HCT116 (cell line): ENCODE results near the gene BACH1. TPM values are rescaled to one million over a fixed set of nuclear protein-coding genes. Genes with fewer than 3 reads are reported as not detected.

Experiments
- ATAC-seq: fragments of 200-7000 bp; cut with Tn5 transposase; 2 replicates; pipeline ENCODE4 v1.9.1; 2020; ENCODE audit warnings: mild to moderate bottlenecking, moderate library complexity
- BruUV-seq: library from RNA; stranded (reverse); fragments of 400-500 nt; replicated peaks from 2 replicates; lab custom pipeline; 2021; lab: Mats Ljungman, UMichigan
- CTCF ChIA-PET: fragments of 300-600 bp; sonication (Branson Sonifier 250); formaldehyde crosslinking; loops from one replicate; lab custom pipeline; 2021; ENCODE audit warnings: antibody characterized with exemption; lab: Charles Lee
- POLR2A ChIA-PET: fragments of 300-600, 350-600 bp; sonication (Branson Sonifier 250); formaldehyde crosslinking; loops from one replicate; lab custom pipeline; 2021; ENCODE audit warnings: antibody characterized with exemption; lab: Charles Lee
- RAD21 ChIA-PET, 2 experiments: fragments of 300-600 bp; sonication (Branson Sonifier 250); formaldehyde crosslinking; loops; one replicate each; lab custom pipeline; 2023; ENCODE audit warnings: low total read pairs in 2 of 2; ENCODE audit not compliant: uncharacterized antibody in 2 of 2, unreplicated experiment in 2 of 2, low non-redundant PET in 1 of 2; lab: Charles Lee
- DNase-seq: peaks from one replicate; pipeline ENCODE4 v3.0.0-alpha.2; 2010; ENCODE audit warnings: low read depth, low spot score
- H2AFZ ChIP-seq: fragments of 200-600 bp; shearing (Covaris generic), sonication (generic); 2 replicates; pipeline ENCODE4 v1.6.1; 2017; ENCODE audit warnings: low read depth, mixed run types, mixed read lengths, antibody characterized with exemption, low read length; ENCODE audit not compliant: poor library complexity, severe bottlenecking
- H3K27ac ChIP-seq: 2 replicates; pipeline ENCODE4 v1.5.1; 2012; ENCODE audit warnings: low read depth, low read length
- H3K27me3 ChIP-seq: fragments of 200-600 bp; sonication (generic); 2 replicates; pipeline ENCODE4 v1.6.1; 2016; ENCODE audit warnings: mixed run types, low read length, mixed read lengths; ENCODE audit not compliant: insufficient read depth
- H3K36me3 ChIP-seq, 2 experiments: fragments of 200-500 bp in 1 of 2; fragments of 200-600 bp in 1 of 2; sonication (Bioruptor generic) in 1 of 2; sonication (generic) in 1 of 2; 2 replicates each; pipeline versions ENCODE4 v1.5.1 to v1.6.1; 2014 to 2016; ENCODE audit warnings: low read length in 2 of 2, inconsistent platforms in 1 of 2, mixed read lengths in 1 of 2, mixed run types in 1 of 2; ENCODE audit not compliant: insufficient read depth in 2 of 2, control insufficient read depth in 1 of 2
- H3K4me1 ChIP-seq, 2 experiments: fragments of 200-600 bp in 1 of 2; sonication (generic) in 1 of 2; 2 replicates each; pipeline versions ENCODE4 v1.5.1 to v1.6.1; 2012 to 2017; ENCODE audit warnings: low read length in 2 of 2, inconsistent platforms in 1 of 2, mild to moderate bottlenecking in 1 of 2, mixed read lengths in 1 of 2, mixed run types in 1 of 2, moderate library complexity in 1 of 2; ENCODE audit not compliant: insufficient read depth in 2 of 2, control insufficient read depth in 1 of 2
- H3K4me2 ChIP-seq: fragments of 200-600 bp; sonication (generic); 2 replicates; pipeline ENCODE4 v1.6.1; 2017; ENCODE audit warnings: mixed run types, low read length, mixed read lengths
- H3K4me3 ChIP-seq, 2 experiments: fragments of 200-600 bp in 1 of 2; sonication (generic) in 1 of 2; replicated peaks in 1 of 2; 2 replicates each; pipeline ENCODE4 v1.5.1; 2011 to 2016; ENCODE audit warnings: low read length in 2 of 2, control low read depth in 1 of 2, low read depth in 1 of 2, mild to moderate bottlenecking in 1 of 2, mixed read lengths in 1 of 2, mixed run types in 1 of 2
- H3K79me2 ChIP-seq: fragments of 200-600 bp; sonication (generic); 2 replicates; pipeline ENCODE4 v1.6.1; 2017; ENCODE audit warnings: mild to moderate bottlenecking, mixed run types, low read length, moderate library complexity, mixed read lengths; ENCODE audit not compliant: insufficient read depth
- H3K9ac ChIP-seq: fragments of 200-600 bp; sonication (generic); 2 replicates; pipeline ENCODE4 v1.6.1; 2016; ENCODE audit warnings: low read length, mixed read lengths
- H3K9me2 ChIP-seq: fragments of 200-600 bp; sonication (generic), shearing (Covaris generic); 2 replicates; pipeline ENCODE4 v1.6.1; 2017; ENCODE audit warnings: mixed run types, mild to moderate bottlenecking, moderate library complexity; ENCODE audit not compliant: insufficient read depth
- H3K9me3 ChIP-seq, 2 experiments: fragments of 200-500 bp in 1 of 2; fragments of 200-600 bp in 1 of 2; sonication (Bioruptor generic) in 1 of 2; sonication (generic) in 1 of 2; 2 replicates each; pipeline ENCODE4 v1.6.1; 2014 to 2017; ENCODE audit warnings: low read length in 2 of 2, mixed read lengths in 2 of 2, inconsistent platforms in 1 of 2, low read depth in 1 of 2, mild to moderate bottlenecking in 1 of 2, mixed run types in 1 of 2, moderate library complexity in 1 of 2; ENCODE audit not compliant: control insufficient read depth in 1 of 2, insufficient read depth in 1 of 2
- H4K20me1 ChIP-seq: fragments of 200-600 bp; sonication (generic), shearing (Covaris generic); 2 replicates; pipeline ENCODE4 v1.6.1; 2017; ENCODE audit warnings: mixed run types, mild to moderate bottlenecking, moderate library complexity; ENCODE audit not compliant: insufficient read depth
- CBX3 ChIP-seq: IDR thresholded peaks from 2 replicates; pipeline ENCODE4 v1.6.1; 2012; ENCODE audit warnings: low read depth
- EGR1 ChIP-seq: IDR thresholded peaks from 2 replicates; pipeline ENCODE4 v1.6.1; 2012; ENCODE audit warnings: low read depth
- ELF1 ChIP-seq: IDR thresholded peaks from 2 replicates; pipeline ENCODE4 v1.6.1; 2012; ENCODE audit warnings: low read depth, borderline replicate concordance
- EZH2 ChIP-seq: fragments of 200-600 bp; sonication (generic); IDR thresholded peaks from 2 replicates; pipeline ENCODE4 v1.6.1; 2017; ENCODE audit warnings: antibody characterized with exemption, mixed run types
- EZH2phosphoT487 ChIP-seq: fragments of 200-600 bp; IDR thresholded peaks from 2 replicates; pipeline ENCODE4 v1.6.1; 2018; ENCODE audit warnings: antibody characterized with exemption, borderline replicate concordance
- FOSL1 ChIP-seq: IDR thresholded peaks from 2 replicates; pipeline ENCODE4 v1.6.1; 2012; ENCODE audit warnings: low read depth
- JUND ChIP-seq: IDR thresholded peaks from 2 replicates; pipeline ENCODE4 v1.6.1; 2012
- MAX ChIP-seq: IDR thresholded peaks from 2 replicates; pipeline ENCODE4 v1.6.1; 2012
- POLR2A ChIP-seq: IDR thresholded peaks from 2 replicates; pipeline ENCODE4 v1.7.0; 2011; ENCODE audit warnings: borderline replicate concordance; ENCODE audit not compliant: insufficient read depth, insufficient read length; ENCODE audit errors: extremely low read depth
- POLR2AphosphoS5 ChIP-seq: IDR thresholded peaks from 2 replicates; pipeline ENCODE4 v1.6.1; 2011; ENCODE audit warnings: mild to moderate bottlenecking, low read depth, low read length, moderate library complexity
- RAD21 ChIP-seq: IDR thresholded peaks from 2 replicates; pipeline ENCODE4 v1.6.1; 2012; ENCODE audit warnings: low read depth, mild to moderate bottlenecking
- REST ChIP-seq: IDR thresholded peaks from 2 replicates; pipeline ENCODE4 v1.6.1; 2012; ENCODE audit warnings: low read depth
- SIN3A ChIP-seq: IDR thresholded peaks from 2 replicates; pipeline ENCODE4 v1.6.1; 2012; ENCODE audit warnings: low read depth
- SP1 ChIP-seq: IDR thresholded peaks from 2 replicates; pipeline ENCODE4 v1.6.1; 2012; ENCODE audit warnings: low read depth
- TCF7L2 ChIP-seq: IDR thresholded peaks from 2 replicates; pipeline ENCODE4 v1.7.0; 2011; ENCODE audit warnings: borderline replicate concordance, inconsistent platforms; ENCODE audit not compliant: insufficient read depth, insufficient read length; ENCODE audit errors: extremely low read depth
- YY1 ChIP-seq: IDR thresholded peaks from 2 replicates; pipeline ENCODE4 v1.6.1; 2011; ENCODE audit warnings: low read length, low read depth, moderate library complexity, mild to moderate bottlenecking; ENCODE audit not compliant: insufficient replicate concordance; ENCODE audit errors: extremely low read depth
- ZBTB33 ChIP-seq: IDR thresholded peaks from 2 replicates; pipeline ENCODE4 v1.6.1; 2011; ENCODE audit warnings: mild to moderate bottlenecking, low read length, moderate library complexity; ENCODE audit not compliant: insufficient replicate concordance; ENCODE audit errors: extremely low read depth
- ZFX ChIP-seq: fragments of 450-650 bp; IDR thresholded peaks from 2 replicates; pipeline ENCODE4 v1.6.1; 2017
- ZNF274 ChIP-seq: fragments of 200-500 bp; sonication (Bioruptor generic); IDR thresholded peaks from 2 replicates; pipeline ENCODE4 v1.6.1; 2014; ENCODE audit warnings: mild to moderate bottlenecking, low read depth, low read length, inconsistent platforms
- intact Hi-C: fragments of 100-400 bp; cut with micrococcal nuclease; formaldehyde crosslinking; loops from 2 replicates; pipeline ENCODE4 v1.10.0; 2022
- total RNA-seq: library from RNA; stranded (reverse); gene quantifications from one replicate; pipeline ENCODE4 v1.2.1, GENCODE V29; 2021; ENCODE audit not compliant: unreplicated experiment

Gene BACH1
- total RNA-seq, 1 experiment from 2014 or later: 28.4 TPM

GRCh38 chr21:29258626-29259338 is 39.9 kb upstream of the BACH1 start:
- H3K9ac ChIP-seq: no peak overlapping the region
- no peak overlapping the region for H3K4me3 ChIP-seq
- no peak overlapping the region for H2AFZ ChIP-seq
- no peaks in the 10 kb centered on the region for H3K36me3 ChIP-seq
- no peak for TF ChIP-seq RAD21
- no peak for TF ChIP-seq ELF1
- TF ChIP-seq SIN3A: no peak
- no peak for TF ChIP-seq FOSL1
- TF ChIP-seq ZNF274: no peak
- TF ChIP-seq ZFX: no peak
- TF ChIP-seq YY1: no peak
- TF ChIP-seq POLR2AphosphoS5: no peak
- no peak for TF ChIP-seq ZBTB33
- TF ChIP-seq JUND: no peak
- no peak for TF ChIP-seq CBX3
- no peak for TF ChIP-seq EGR1
- no peak for TF ChIP-seq EZH2phosphoT487
- TF ChIP-seq REST: no peak
- TF ChIP-seq TCF7L2: no peak
- TF ChIP-seq POLR2A: no peak
- TF ChIP-seq EZH2: no peak
- TF ChIP-seq MAX: no peak
- TF ChIP-seq SP1: no peak
- no peaks in the 10 kb centered on the region for H4K20me1 ChIP-seq
- intact Hi-C loops: no loop called here
- ChIA-PET RAD21 (no interaction called here), CTCF (no interaction called here), POLR2A (no interaction called here)
- BruUV-seq: no TSS peak
- no peak overlapping the region for H3K4me2 ChIP-seq
- H3K79me2 ChIP-seq: no peaks in the 10 kb centered on the region
- peaks cover 5 to 7% of the 10 kb centered on the region in 2 experiments; a peak in 1 of 4 replicates for H3K4me1 ChIP-seq
- H3K27ac ChIP-seq: no peak overlapping the region
- H3K27me3 ChIP-seq: no peaks in the 10 kb centered on the region
- H3K9me2 ChIP-seq: no peaks in the 10 kb centered on the region
- DNase-seq: no peak
- no peak for ATAC-seq
- H3K9me3 ChIP-seq: peaks cover 5 to 7% of the 10 kb centered on the region in 2 experiments; a peak in 1 of 4 replicates
